A549 (cell line): ENCODE measurements around the gene CTNND1.

ENCODE experiments used
- CBX2 ChIP-seq: fragments of 200-600 bp; sonication (generic); IDR thresholded peaks from 2 replicates; pipeline ENCODE4 v1.6.1; 2016; ENCODE audit warnings: low read depth, mild to moderate bottlenecking, borderline replicate concordance
- MYC ChIP-seq: IDR thresholded peaks from 2 replicates; pipeline ENCODE4 v1.6.1; 2012; ENCODE audit warnings: mild to moderate bottlenecking, inconsistent platforms, low read length, improper control_type of control experiment, borderline replicate concordance
- POLR2A ChIP-seq: IDR thresholded peaks from 2 replicates; pipeline ENCODE4 v1.6.1; 2012; ENCODE audit warnings: mild to moderate bottlenecking, low read length
- RAD21 ChIP-seq, 2 experiments: fragments of >200 bp in 1 of 2; sonication (Bioruptor Twin) in 1 of 2; formaldehyde crosslinking in 1 of 2; IDR thresholded peaks in 1 of 2; conservative IDR thresholded peaks in 1 of 2; 2 replicates in 1 of 2; 3 replicates in 1 of 2; pipeline ENCODE4 v1.6.1; 2012 to 2018; ENCODE audit warnings: inconsistent platforms in 1 of 2
- RFX5 ChIP-seq: fragments of 450-650 bp; IDR thresholded peaks from 2 replicates; pipeline ENCODE4 v1.7.1; 2014; ENCODE audit warnings: antibody characterized with exemption, mild to moderate bottlenecking, moderate library complexity
- TP53 ChIP-seq: fragments of 250-450 bp; sonication (Bioruptor Pico); IDR thresholded peaks from 2 replicates; pipeline ENCODE4 v1.5.0; 2021; ENCODE audit warnings: mild to moderate bottlenecking, moderate library complexity
- TF ChIP-seq, protein P1 (sequence below): fragments of 200-600 bp; sonication (generic); IDR thresholded peaks from 2 replicates; pipeline ENCODE4 v1.6.1; 2016; ENCODE audit warnings: antibody characterized with exemption, mild to moderate bottlenecking, moderate library complexity
- TF ChIP-seq, protein P2 (sequence below): fragments of >200 bp; sonication (Bioruptor Twin); formaldehyde crosslinking; IDR thresholded peaks from 3 replicates; pipeline ENCODE4 v1.5.1; 2016

DNA sequence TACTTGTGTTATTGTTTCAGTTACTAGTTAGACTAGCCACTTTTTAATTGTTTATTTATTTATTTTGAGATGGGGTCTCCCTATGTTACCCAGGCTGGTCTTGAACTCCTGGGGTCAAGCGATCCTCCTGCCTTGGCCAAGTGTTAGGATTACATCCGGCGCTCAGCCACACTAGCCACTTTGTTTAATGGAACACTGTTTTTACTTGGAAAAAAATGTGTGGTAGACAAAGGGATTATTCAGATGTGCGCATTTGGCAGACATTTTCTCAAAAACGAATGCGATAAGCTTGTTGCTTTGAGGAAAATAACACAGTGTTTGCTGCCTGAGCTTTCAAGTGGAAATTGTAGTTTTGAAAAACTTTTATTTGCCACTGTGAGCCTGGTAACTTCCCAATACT, 51.0 kb downstream of the CTNND1 start:
- TF ChIP-seq RAD21 (conservative IDR thresholded peaks at IDR 0.05 in 1 of 2, IDR thresholded peaks at IDR 0.05 in 1 of 2), result no peak
- no peak for TF ChIP-seq TP53 (CRISPR knock-in tag)
- TF ChIP-seq, protein P1, sequence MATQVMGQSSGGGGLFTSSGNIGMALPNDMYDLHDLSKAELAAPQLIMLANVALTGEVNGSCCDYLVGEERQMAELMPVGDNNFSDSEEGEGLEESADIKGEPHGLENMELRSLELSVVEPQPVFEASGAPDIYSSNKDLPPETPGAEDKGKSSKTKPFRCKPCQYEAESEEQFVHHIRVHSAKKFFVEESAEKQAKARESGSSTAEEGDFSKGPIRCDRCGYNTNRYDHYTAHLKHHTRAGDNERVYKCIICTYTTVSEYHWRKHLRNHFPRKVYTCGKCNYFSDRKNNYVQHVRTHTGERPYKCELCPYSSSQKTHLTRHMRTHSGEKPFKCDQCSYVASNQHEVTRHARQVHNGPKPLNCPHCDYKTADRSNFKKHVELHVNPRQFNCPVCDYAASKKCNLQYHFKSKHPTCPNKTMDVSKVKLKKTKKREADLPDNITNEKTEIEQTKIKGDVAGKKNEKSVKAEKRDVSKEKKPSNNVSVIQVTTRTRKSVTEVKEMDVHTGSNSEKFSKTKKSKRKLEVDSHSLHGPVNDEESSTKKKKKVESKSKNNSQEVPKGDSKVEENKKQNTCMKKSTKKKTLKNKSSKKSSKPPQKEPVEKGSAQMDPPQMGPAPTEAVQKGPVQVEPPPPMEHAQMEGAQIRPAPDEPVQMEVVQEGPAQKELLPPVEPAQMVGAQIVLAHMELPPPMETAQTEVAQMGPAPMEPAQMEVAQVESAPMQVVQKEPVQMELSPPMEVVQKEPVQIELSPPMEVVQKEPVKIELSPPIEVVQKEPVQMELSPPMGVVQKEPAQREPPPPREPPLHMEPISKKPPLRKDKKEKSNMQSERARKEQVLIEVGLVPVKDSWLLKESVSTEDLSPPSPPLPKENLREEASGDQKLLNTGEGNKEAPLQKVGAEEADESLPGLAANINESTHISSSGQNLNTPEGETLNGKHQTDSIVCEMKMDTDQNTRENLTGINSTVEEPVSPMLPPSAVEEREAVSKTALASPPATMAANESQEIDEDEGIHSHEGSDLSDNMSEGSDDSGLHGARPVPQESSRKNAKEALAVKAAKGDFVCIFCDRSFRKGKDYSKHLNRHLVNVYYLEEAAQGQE, result no peak
- TF ChIP-seq, protein P2, sequence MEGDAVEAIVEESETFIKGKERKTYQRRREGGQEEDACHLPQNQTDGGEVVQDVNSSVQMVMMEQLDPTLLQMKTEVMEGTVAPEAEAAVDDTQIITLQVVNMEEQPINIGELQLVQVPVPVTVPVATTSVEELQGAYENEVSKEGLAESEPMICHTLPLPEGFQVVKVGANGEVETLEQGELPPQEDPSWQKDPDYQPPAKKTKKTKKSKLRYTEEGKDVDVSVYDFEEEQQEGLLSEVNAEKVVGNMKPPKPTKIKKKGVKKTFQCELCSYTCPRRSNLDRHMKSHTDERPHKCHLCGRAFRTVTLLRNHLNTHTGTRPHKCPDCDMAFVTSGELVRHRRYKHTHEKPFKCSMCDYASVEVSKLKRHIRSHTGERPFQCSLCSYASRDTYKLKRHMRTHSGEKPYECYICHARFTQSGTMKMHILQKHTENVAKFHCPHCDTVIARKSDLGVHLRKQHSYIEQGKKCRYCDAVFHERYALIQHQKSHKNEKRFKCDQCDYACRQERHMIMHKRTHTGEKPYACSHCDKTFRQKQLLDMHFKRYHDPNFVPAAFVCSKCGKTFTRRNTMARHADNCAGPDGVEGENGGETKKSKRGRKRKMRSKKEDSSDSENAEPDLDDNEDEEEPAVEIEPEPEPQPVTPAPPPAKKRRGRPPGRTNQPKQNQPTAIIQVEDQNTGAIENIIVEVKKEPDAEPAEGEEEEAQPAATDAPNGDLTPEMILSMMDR, result no peak
- TF ChIP-seq MYC, result no peak
- no peak for TF ChIP-seq POLR2A
- TF ChIP-seq CBX2, result no peak
- TF ChIP-seq RFX5, result no peak
